Motor neuron (in vitro differentiated cells): ENCODE measurements around the gene ZNF324B. TPM values are rescaled to one million over a fixed set of nuclear protein-coding genes. Genes with fewer than 3 reads are reported as not detected.
A peak's percentile ranks its signal among the peaks of the same experiment; 100 is the strongest.
"Not testable (repeated sequence)": the region's sequence is repeated elsewhere in the genome, so short reads cannot be mapped to it uniquely, and the experiment has no call there.

ENCODE experiments used
- ATAC-seq, 8 experiments: fragments of 200-7000 bp; cut with Tn5 transposase; replicated peaks in 6 of 8; 2 replicates each; pipeline ENCODE4 v1.8.0; 2021; ENCODE audit warnings: mild to moderate bottlenecking in 8 of 8, moderate library complexity in 8 of 8
- H3K27ac ChIP-seq, 2 donors: fragments of 250-450 bp; sonication (Bioruptor Pico); 2 replicates each; pipeline ENCODE4 v1.9.0; 2021; ENCODE audit warnings: antibody characterized with exemption in 2 of 2, mild to moderate bottlenecking in 2 of 2, moderate library complexity in 1 of 2
- H3K4me1 ChIP-seq, 2 donors: fragments of 250-450 bp; sonication (Bioruptor Pico); replicated peaks in 1 of 2; 2 replicates each; pipeline ENCODE4 v1.6.1; 2021; ENCODE audit warnings: antibody characterized with exemption in 2 of 2, mild to moderate bottlenecking in 2 of 2, moderate library complexity in 1 of 2
- H3K4me3 ChIP-seq, 5 donors: fragments of 250-450 bp; sonication (Bioruptor Pico); 2 replicates each; pipeline ENCODE4 v1.9.0; 2021; ENCODE audit warnings: antibody characterized with exemption in 5 of 5, mild to moderate bottlenecking in 5 of 5, moderate library complexity in 4 of 5
- WGBS, 10 experiments: fragments of 450-650 bp; shearing (Covaris generic); methylation state at CpG; one replicate each; pipeline ENCODE4 v1.0.0; 2022; 5-methylcytosine and 5-hydroxymethylcytosine counted together
- in situ Hi-C, 9 experiments: fragments of 400-800 bp; cut with MboI; loops; one replicate each; pipeline ENCODE4 v1.15.0; 2021; ENCODE audit warnings: low sequenced_read_pairs in 9 of 9, low pct_unique_long_range_greater_than_20kb in 2 of 9; ENCODE audit not compliant: unreplicated experiment in 9 of 9
- total RNA-seq, 8 experiments: library from RNA; unstranded; fragments of 300-600 nt; gene quantifications; 2 replicates each; pipeline versions ENCODE4 v1.2.3 to v1.2.4, GENCODE V29; 2022

ZNF324B gene
- total RNA-seq, 8 experiments from 2014 or later, result 7.3 to 14.5 (median 10.5) TPM

DNA sequence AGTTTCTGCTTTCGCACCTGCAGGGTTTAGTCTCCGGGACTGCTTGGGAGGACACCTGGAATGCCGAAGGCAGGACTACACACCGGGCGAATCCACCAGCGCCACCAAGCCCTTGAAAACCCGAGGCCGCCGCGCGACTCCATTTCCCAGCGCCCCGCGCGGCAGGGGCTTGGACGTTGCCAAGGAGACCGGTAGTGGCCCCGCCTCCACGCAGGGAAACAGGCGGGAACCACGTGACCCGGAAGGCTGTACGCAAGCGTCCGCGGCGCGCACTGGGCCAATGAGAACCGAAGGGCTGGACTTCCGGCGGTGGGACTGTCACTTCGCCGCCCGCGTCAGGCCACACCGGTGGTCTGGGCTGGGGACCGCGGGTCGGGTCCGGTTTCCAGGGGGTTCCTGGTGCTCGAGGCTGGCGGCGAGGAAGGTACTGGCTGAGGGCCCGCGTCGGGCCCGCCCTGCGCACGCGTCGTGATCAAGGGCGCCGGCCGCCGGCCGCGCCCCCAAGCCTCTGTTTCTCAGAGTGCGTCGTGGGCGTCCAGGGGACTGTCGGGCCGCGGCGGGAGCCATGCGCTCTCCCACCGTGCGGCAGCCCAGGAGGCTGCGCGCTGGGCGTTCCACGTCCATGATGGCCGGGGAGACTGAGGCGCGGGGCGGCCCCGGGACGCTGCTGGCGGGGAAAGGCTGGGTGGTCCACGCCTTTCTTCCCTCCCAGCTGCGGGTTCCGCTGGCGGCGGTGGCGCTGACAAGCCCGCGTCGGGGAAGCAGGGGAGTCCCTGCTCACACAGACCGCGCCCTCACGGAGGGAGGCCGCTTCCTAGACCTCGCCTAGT is 15.6 kb downstream of the ZNF324B start, which contains the start of gene ZNF324:
Gene ZNF324 (plus strand): TSS at position 321 of the 830 bp plus-strand sequence. CDS start 2,106 bp downstream, outside the sequence.
- Histone ChIP-seq H3K27ac (peak within 1 kb of the TSS; percentile 68 to 70), H3K4me3 (peak within 1 kb of the TSS; percentile 48 to 90 (median 67)), H3K4me1 (peaks cover 8% of the 10 kb centered on the region in 2 donors)
- WGBS, 10 experiments, result 0% methylated on average over 1 to 11 of the region's 92 CpGs; no CpG with 5 or more reads in 2 of the 10 experiments
- in situ Hi-C loops, result no loop called here
- peak; percentile 83 to 96 (median 94) for ATAC-seq

DNA sequence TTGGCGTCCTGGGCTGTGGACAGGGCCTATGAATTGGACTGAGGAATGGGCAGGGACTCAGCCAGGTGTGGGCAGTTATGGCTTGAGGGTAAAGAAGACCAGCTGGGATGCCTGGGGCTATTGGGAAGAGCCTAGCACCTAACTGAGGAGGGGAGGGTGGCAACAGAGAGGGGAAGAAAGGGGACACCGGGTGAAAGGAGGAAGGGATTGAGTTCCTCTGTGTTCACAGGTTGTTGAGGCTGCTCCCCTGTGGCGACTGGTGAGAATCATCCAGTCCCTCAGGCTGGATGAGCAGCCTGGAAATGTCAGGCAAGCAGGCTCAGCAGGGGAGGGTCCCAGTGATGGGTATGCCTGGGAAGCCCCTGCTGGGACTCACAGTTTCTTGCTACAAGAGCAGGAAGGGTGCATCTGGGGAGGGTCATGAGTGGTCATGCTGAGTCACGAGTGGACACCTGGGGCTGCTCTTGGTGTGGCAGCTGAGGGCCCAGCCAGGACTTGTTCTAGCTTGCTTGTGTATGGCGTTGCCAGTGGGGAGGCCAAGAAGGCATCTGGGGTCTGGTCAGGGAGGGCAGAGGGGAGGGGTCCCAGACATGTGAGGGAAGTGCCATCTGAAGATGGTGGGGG is 16.9 kb downstream of the ZNF324B start:
- Histone ChIP-seq H3K27ac (no peak overlapping the region), H3K4me3 (peak overlapping the region; percentile 15 to 67 (median 64)), H3K4me1 (peaks cover 8% of the 10 kb centered on the region in 2 donors)
- WGBS, 10 experiments, result 33 to 50% methylated on average over 1 of the region's 5 CpGs; no CpG with 5 or more reads in 8 of the 10 experiments
- in situ Hi-C loops, result no loop called here
- ATAC-seq, result no peak

DNA sequence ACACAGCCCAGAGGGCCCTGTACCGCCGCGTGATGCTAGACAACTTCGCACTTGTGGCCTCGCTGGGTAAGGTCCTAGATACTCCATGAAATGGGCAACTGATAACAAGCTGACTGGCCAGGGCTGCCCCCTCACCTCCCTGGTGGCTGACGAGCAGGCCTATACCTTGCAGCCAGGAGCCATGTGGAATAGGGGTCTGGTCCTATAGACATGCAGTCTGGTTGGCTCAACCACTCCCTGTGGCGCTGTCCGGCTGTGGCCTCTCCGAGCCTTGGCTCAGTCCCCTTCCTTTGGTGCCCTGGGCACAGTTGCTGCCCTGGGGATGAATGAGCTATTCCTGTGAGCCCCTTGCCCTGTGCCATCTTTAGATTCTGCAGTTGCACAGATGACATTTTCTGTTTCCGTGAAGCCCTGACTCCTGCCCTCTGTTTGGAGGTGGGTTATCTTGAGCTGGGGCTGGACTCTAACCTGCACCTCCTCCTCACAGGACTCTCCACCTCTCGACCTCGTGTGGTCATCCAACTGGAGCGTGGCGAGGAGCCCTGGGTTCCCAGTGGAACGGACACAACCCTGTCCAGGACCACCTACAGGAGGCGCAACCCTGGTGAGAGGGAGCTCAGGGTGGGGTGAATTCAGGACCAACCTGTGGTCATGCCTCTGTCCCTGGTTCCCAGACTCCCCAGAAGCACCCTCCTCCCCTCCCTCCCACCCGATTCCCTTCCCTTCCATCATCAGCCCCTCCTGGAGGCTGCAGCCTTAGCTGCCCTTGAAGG is 18.0 kb downstream of the ZNF324B start:
- in situ Hi-C loops, result no loop called here
- no peak overlapping the region for H3K4me3 ChIP-seq
- 80 to 98% (median 88%) methylated on average over 1 to 9 of the region's 17 CpGs; no CpG with 5 or more reads in 6 of the 10 experiments for WGBS, 10 experiments
- peaks cover 8% of the 10 kb centered on the region in 2 donors for H3K4me1 ChIP-seq
- no peak for ATAC-seq
- H3K27ac ChIP-seq, result no peak overlapping the region

DNA sequence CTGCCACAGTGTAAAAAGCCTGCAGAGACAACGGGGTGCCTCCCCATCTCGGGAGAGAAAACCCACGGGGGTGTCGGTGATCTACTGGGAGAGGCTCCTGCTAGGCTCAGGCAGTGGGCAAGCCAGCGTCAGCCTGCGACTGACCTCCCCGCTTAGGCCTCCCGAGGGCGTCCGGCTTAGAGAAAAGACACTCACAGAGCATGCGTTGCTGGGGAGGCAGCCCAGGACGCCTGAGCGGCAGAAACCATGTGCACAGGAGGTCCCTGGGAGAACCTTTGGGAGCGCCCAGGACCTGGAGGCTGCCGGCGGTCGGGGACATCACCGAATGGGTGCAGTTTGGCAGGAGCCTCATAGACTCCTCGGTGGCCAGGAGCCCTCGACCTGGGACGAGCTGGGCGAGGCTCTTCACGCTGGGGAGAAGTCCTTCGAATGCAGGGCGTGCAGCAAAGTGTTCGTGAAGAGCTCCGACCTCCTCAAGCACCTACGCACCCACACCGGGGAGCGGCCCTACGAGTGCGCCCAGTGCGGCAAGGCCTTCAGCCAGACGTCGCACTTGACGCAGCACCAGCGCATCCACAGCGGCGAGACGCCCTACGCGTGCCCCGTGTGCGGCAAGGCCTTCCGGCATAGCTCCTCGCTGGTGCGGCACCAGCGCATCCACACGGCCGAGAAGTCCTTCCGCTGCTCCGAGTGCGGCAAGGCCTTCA is 19.6 kb downstream of the ZNF324B start:
- 80 to 100% (median 84%) methylated on average over 1 to 5 of the region's 53 CpGs; no CpG with 5 or more reads in 6 of the 10 experiments for whole genome bisulfite sequencing, 10 experiments
- H3K27ac ChIP-seq, H3K4me3 ChIP-seq, ATAC-seq, in situ Hi-C loops: not testable (repeated sequence)
- H3K4me1 ChIP-seq, result peaks cover 14% of the 10 kb centered on the region in 2 donors

DNA sequence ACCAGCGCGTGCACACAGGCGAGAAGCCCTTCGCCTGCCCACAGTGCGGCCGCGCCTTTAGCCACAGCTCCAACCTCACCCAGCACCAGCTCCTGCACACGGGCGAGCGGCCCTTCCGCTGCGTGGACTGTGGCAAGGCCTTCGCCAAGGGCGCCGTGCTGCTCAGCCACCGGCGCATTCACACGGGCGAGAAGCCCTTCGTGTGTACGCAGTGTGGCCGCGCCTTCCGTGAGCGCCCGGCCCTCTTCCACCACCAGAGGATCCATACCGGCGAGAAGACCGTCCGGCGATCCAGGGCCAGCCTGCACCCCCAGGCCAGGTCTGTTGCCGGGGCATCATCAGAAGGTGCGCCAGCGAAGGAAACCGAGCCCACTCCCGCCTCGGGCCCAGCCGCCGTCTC is 20.3 kb downstream of the ZNF324B start:
- H3K27ac ChIP-seq, result no peak overlapping the region
- ATAC-seq, result no peak
- in situ Hi-C loops, result no loop called here
- H3K4me3 ChIP-seq, result no peak overlapping the region
- peaks cover 15 to 17% of the 10 kb centered on the region in 2 donors for H3K4me1 ChIP-seq
- WGBS, 10 experiments, result 96 to 100% (median 100%) methylated on average over 2 to 5 of the region's 39 CpGs; no CpG with 5 or more reads in 6 of the 10 experiments

DNA sequence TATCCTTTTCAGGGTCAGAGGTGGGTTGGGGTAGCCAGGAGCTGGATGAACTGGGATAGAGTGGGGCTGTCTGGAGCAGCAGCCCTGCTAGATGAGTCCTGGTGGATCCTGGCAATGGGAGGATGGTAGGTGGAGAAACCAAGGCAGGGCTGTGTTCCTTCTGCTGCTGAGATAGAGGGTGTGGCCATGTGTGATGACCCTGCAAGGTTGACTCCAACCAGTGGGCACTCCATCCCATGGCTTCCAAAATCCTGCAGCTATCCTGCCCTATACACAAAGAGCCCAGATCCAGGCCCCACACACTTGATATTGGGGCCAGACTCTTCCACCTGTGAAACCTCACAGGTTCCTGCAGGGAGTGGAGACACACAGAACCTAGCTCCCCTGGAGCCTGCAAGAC is 22.4 kb downstream of the ZNF324B start:
- no peak overlapping the region for H3K4me3 ChIP-seq
- H3K4me1 ChIP-seq, result peaks cover 14 to 18% of the 10 kb centered on the region in 2 donors
- no peak for ATAC-seq
- in situ Hi-C loops, result no loop called here
- H3K27ac ChIP-seq, result no peak overlapping the region

DNA sequence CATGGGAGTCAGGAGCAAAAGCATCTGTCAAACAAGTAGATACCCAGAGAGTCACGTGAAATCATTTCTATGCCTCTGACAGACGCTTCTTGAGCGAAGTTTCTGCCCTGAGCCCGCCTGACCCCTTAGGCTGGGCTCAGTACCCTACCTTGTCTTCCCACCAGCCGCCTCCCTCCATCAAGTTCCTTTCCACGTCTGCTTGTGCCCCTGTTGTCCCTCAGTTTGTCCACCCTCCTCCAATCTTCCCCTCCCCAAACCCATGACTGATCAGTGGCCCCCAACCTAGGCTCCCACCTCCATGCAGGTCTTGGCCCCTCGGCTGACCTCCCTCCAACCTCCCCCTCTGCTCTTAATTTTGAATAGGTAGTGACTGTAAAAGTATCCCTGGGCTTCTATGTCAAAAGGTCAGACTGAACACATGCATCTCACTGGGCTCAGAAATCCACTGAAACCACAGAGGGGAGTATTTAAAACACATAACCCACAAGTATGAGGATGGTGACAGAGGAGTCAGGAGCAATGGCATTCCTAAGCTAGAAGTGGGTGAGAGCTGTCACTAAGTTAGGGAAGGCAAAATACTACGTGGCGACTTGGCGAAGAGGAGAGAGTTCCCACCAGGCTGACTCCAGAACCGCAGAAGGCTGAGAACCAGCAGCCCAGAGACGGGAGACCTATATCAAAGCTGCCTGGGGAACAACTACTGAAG is 23.0 kb downstream of the ZNF324B start:
- Histone ChIP-seq H3K4me1 (peaks cover 14 to 18% of the 10 kb centered on the region in 2 donors), H3K4me3 (no peak overlapping the region), H3K27ac (no peak overlapping the region)
- no peak for ATAC-seq
- in situ Hi-C loops, result no loop called here
- 70 to 100% (median 93%) methylated on average over 2 to 5 of the region's 12 CpGs; no CpG with 5 or more reads in 4 of the 10 experiments for WGBS, 10 experiments

DNA sequence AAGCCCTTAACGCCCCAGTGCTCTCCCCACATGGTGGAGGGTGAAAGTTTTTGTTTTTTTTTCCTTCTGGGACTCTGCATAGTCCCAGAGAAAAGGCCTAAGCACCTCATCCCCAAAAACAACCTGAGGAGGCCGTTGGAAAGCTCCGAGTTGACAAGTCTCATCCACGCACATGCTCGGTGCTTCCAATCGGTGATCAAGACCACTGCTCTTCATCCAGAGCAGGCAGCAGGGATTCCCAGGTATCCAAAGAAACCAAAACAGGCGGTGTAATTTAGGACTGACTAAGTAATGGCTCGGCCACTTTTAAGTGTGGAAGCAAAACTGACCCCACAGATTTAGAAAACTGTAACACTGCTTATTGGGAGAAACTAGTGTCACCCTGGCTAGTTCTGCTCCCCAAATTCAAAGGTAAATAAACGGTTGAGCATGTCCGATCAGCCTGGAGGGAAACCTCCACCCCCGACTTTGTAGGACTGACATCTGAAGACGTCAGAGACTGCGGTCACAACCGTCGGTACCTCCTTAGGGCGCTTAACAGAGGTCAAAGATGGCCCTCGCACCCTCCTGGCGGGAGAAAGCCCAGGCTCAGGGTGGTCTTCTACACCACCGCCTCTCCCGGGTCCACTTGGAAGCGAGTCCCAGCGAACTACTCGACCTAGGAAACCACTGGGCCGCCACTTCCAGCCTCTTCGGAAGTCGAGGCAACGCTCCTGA is 23.7 kb downstream of the ZNF324B start:
- 0 to 90% (median 26%) methylated on average over 1 to 21 of the region's 27 CpGs; no CpG with 5 or more reads in 2 of the 10 experiments for WGBS, 10 experiments
- peak overlapping the region; percentile 45 to 53 (median 49) for H3K4me3 ChIP-seq
- peaks cover 14 to 18% of the 10 kb centered on the region in 2 donors for H3K4me1 ChIP-seq
- in situ Hi-C loops, result no loop called here
- peak in 2 of 8 experiments; percentile 2 to 3 for ATAC-seq
- peak overlapping the region; percentile 88 to 95 for H3K27ac ChIP-seq

DNA sequence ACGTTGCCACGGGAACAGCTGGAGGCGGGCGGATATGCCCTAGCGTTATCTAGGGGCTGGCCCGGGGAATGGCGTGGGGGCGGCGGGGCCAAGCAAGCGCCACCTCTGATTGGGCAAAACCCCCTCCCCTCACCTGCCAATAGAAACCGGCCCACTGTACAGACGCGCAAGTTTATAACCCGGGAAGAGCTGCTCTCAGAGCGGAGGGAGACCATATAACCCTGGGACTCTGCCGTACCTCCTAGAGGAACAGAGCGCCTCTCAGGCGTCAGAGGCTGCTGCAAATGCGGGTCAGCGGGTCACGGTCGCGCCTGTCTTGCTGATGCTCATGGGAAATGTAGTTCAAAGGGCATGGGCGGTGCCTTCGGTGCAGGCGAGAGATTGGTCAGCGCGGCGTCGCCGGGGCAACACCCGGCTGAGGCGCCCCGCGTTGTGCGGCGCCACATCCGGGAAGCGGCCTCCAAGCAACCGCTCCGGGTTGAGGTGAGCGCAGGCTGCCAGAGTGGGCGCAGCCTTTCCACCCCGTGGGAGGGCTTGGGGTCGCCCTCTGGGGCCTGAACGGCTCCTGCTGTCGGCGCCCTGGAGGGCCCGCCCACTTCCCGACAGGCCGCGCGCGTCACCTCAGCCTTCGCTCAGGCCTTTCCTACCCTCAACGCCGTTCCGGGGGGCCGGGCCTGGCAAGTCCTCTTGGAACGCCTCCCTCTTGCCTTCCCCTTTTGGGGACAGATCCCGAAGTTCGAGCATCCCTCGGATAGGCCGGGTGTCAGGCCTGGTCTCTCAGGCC is 24.5 kb downstream of the ZNF324B start, which contains the start of gene ZNF446:
Gene ZNF446 (plus strand): TSS at position 639 of the 784 bp plus-strand sequence. CDS start 867 bp downstream, outside the sequence.
- Histone ChIP-seq H3K27ac (peak within 1 kb of the TSS; percentile 88 to 95), H3K4me1 (peaks cover 14 to 18% of the 10 kb centered on the region in 2 donors), H3K4me3 (peak within 1 kb of the TSS; percentile 45 to 53 (median 49))
- WGBS, 10 experiments, result 0% methylated on average over 1 to 6 of the region's 64 CpGs; no CpG with 5 or more reads in 7 of the 10 experiments
- in situ Hi-C loops, result no loop called here
- ATAC-seq, result peak; percentile 74 to 91 (median 88)

DNA sequence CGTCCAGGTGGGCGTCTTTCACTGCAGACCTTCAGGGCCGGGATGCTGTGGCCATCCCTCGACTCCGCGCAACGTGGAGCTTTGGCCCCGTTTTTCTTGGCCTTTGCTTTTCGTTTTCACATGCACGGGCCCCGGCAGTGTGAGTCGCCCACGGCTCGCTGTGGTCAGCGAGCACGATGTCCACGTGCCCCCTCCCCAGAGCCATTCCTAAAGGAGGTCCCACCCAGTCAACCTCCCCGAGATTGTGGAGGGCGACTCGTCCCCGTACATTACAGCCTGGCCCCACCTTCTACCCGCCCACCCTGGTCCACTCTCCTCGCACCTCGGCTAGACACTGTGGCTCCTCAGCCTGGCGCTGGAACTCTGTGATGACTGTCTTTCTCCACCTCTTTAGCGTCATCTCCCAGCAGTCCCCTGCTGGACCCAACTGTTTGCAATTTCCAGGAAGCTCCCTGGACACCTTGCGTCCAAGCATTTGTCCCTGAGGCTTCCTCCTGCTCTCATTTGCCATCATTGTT is 25.1 kb downstream of the ZNF324B start:
- peak overlapping the region; percentile 45 to 53 (median 49) for H3K4me3 ChIP-seq
- in situ Hi-C loops, result no loop called here
- 4 to 80% (median 63%) methylated on average over 1 to 3 of the region's 27 CpGs; no CpG with 5 or more reads in 3 of the 10 experiments for WGBS, 10 experiments
- peaks cover 14 to 18% of the 10 kb centered on the region in 2 donors for H3K4me1 ChIP-seq
- H3K27ac ChIP-seq, result peak overlapping the region; percentile 88 to 95
- ATAC-seq, result peak; percentile 1 to 31 (median 7)
